ENCODE measurements around the gene AHCYL1.

GRCh38 chr1:109977657-109978378, 6.7 kb upstream of the AHCYL1 start:
- no peak for TF ChIP-seq CTCF (IDR thresholded peaks at IDR 0.05)
- TF ChIP-seq POLR2A (IDR thresholded peaks at IDR 0.05), result no peak
